NCI-H1436 (cell line): ENCODE results near the gene SMIM14.
"Not testable (repeated sequence)": the region's sequence is repeated elsewhere in the genome, so short reads cannot be mapped to it uniquely, and the experiment has no call there.

Source experiments
- DNase-seq: peaks from one replicate; lab custom pipeline; 2025; lab: John Stamatoyannopoulos, UW

Gene SMIM14

DNA sequence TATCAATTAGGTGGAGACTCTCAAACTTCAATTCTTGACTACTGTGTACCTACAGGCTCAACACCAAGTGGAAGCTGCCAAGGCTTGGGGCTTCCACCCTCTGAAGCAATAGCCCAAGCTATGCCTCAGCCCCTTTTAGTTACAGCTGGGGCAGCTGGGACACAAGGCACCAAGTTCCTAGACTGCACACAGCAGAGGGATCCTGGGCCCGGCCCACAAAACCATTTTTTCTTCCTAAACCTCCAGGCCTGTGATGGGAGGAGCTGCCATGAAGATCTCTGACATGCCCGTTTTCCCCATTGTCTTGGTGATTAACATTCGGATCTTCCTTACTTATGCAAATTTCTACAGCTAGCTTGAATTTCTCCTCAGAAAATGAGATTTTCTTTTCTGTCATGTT, 108.0 kb downstream of the SMIM14 start:
- no peak for DNase-seq

DNA sequence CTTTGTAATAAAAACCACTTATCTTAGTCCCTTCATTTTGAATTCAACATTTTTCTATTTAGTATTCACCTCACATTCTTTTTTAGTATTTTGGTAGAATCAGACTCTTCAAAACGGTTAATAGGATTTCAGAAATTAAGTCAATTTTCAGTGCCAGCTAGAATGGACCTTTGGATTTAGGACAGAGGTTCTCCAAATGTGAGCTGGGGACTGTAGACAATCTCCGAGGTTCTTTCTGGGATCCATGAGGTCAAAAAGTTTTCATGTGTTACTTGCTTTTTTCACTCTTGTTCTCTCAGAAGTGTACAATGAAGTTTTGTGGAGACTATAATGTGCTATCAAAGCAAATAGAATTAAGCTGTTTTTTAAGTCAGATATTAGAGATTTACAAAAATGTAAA, 109.1 kb downstream of the SMIM14 start:
- DNase-seq = no peak

DNA sequence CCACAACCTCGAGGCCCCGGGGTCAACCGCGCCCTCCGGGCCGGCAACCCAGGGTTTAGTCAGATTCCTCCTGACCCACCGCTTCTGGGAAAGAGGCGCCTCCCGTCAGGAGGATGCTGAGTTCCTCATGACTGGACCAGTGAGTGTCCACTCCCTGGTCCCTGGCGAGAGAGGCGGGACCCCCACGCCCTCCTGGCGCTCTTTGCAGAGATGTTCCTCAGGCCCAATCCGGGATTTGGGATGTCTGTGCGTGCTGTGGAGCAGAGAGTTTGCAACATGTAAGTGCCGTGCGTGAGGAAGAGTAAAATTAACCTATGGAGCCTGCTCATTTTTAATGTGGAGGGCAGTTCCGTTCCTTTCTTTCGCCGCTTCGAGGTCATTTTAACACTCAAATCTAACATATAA, 110.6 kb downstream of the SMIM14 start:
- no peak for DNase-seq

DNA sequence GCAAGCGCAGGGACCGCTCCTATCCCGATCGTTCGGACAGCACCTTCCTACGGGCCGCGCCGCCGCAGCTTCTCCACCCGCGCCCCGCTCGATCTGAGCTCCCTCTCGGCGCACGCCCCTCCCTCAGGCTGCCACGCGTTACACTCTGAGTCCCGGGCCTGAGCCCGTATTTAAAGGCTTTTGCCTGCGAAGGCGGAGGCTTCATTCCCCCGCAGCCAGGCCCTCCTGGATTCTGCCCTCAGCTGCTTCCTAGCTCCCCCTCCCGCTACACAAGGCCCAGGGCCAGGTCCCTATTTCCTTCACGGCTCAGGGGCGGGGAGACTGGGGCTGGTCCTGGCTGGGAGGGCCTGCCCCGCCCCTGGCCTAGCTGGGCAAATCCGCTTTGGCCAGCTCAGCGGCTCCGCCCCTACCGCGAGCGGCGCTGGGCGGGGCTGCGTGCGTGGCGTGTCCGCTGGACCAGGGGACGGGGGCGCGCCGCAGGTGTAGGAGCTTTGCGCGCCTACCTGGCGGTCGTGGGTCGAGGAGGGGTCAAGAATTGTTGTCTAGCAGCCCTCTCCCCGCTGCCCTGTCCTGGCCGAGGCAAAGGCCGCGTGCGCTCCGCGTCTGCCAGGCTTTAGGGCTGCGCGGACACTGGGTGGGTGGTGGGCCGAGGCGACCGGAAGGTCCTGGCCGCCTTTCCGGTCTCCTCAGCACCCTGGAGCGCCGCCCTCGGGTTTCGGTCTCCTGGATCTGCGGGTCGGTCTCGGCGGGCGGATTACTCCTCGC, 111.2 kb downstream of the SMIM14 start, which contains the start of gene UGDH:
Gene UGDH (minus strand): TSS at position 144 of the 765 bp plus-strand sequence. CDS start 5,927 bp downstream, outside the sequence.
- DNase-seq = peak; percentile 95

DNA sequence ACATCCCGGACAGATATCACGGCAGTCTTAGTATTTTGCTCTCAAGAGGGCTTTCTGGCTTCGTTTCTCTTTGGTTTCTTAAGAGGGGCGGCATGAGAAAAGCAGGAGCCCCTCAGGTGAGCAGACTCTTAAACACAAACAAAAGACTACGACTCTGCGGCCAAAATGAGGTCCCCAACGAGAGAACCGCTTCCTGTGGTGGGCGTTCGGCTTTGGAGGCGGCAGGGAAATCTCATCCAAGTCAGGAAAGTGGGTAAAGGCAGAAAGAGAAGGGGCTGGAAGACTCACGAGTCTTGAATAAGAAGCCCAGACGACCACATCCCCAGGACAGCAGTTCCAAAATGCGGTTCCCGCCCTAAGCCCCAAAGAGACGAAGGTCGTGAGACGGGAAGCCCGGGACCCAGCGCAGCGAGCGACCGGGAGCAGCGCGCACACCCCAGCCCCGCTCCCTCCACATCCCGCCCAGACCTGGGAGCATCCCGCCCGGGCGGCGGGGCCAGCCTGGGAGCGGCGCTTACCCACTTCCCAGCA, 111.8 kb downstream of the SMIM14 start:
- no peak for DNase-seq

DNA sequence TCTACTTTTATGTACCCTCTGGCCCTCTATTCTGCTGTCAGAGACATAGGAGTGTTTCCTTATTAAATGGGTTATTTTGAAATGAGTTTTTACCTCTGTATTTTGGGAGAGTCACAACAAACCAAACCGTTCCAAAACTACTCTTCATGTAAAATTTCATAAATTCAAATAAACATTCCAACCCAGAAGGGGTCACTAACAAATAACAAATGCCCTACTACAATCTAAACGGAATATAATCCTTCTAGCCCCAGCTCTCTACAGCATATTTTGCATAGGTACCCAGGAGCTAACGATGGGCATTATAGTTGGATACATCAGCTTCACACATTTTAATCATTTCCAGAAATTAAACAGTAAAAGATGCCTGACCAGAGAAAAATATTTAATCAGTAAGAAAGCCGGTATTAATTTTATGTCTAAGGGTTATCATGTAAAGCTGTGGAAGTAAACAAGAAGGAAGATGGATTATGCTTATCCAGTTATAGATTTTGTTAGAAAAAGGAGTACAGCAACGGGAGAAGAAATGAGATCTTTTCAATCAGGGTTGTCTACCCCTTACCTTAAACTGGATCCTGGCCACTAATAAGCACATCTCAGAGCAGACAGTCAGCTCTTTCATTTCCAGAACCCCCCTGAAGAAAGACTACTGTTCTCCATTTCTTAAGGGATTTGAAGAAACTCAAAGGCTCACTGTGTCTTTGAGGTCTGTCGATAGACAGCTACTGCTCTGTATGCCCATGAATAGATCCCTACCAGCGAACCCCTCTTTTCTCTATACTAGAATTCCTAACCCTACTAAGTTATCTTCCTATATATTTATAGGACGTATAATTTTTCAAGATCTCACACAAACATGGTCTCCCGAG, 112.6 kb downstream of the SMIM14 start:
- no peak for DNase-seq

DNA sequence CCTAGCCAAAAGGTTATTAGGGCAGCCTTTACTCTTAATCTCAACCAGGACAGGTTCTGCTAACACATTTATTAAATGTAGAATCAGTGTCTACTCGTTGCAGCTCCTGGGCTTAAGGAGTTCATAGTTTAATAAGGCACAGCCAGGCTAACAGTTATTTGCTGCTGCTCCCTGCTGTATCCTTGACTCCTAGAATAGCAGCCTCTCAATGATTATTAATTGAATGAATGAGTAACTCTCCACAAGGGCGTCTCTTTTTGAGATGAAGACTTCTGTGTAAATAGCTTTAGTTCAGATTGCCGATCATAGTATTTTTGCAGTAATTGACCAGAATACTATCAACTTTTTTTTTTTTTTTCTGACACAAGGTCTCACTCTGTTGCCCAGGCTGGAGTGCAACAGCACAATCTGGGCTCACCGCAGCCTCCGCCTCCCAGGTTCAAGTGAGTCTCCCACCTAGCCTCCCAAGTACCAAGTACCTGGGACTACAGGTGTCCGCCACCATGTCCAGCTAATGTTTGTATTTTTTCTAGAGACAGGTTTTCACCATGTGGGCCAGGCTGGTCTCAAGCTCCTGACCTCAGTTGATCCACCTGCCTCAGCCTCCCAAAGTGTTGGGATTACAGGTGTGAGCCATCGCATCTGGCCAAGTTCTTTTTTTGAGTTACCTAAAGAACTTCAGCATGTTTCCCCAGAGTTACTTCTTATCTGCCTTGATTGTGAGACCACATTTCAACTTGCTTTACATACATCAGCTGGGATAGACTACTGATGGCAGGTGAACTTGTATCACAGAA, 114.3 kb downstream of the SMIM14 start:
- no peak for DNase-seq

DNA sequence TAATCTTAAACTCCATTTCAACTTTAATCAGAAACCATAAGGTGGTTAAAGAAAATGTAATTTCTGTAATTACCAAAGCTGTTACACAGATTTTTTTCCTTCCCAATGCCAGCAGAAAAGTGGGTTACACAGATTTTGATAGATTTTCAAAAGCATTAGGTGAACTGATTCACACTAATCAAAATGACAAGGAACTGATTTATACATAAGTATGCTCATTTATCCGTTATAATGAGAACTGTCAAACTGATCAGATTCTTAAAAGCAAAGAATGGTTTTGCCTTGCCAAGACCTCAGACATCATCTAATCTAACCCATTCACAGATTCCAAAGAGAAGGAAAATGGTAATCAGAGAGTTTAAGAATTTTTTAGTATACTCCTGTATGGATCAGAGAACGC, 116.6 kb downstream of the SMIM14 start:
- no peak for DNase-seq

DNA sequence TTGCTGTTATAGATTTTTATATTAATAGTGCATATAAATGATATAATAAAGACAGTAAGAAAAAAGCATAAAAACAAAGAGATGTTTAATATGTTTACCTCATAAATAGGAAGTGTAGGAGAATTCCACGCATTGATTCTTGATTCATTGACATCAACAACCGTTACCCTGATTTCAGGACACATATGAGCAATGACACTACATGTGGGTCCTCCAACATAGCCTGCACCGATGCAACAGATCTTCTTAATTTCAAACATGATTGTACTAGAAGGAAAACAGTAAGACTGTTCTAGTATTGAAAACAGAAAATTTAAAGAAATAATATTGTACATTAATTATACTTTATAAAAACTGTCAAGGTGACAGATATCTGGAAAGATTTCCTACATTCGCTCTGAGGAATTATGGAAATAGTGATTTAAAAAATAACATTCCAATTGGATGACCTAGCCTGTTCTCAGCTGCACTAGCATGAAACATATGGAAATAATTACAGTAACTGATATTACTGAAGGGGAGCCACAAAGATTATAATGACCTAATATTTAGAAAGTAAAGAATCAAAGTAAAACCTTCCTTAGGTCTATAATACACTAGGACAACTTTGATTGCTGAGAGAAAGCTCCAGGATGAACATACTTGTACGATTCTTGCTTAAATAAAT, 117.3 kb downstream of the SMIM14 start:
- no peak for DNase-seq

DNA sequence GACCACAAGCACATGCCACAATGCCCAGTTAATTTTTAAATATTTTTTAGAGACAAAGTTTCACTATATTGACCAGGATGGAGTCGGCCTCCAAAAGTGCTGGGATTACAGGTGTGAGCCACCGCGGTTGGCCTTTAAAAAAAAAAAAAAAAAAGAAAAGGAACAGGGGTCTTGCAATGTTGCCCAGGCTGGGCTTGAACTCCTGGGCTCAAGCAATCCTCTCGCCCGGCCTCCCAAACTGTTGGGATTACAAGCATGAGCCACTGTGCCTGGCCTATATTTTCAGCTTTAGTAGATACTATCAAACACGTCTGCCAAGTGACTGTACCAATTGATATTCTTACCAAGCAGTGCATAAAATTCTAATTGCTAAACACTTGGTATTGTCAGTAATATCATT, 120.2 kb downstream of the SMIM14 start:
- DNase-seq = no peak

DNA sequence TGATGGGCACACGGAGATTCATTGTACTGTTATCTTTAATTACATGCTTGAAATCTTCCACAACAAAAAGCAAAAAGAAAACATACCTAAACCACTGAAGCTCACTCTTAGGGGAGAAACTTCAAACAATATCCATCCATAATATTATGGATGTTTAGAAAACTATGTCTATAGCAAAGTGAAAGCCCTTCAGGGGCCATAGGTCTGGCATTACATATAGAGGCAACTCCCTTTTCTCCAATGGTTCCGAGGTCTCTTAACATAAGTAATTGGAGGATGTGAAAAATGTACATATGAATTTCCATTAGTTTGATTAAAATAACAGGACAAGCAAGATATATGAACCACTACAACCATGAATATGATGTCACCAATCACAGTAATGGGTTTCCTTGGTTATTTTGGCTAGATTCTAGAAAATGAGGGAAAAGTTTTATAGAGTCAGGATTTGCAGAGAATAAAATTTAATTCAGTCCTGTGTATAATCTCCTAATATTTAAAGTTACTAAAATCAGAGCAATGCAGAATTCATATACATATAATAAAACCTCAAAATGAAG, 122.2 kb downstream of the SMIM14 start:
- no peak for DNase-seq

DNA sequence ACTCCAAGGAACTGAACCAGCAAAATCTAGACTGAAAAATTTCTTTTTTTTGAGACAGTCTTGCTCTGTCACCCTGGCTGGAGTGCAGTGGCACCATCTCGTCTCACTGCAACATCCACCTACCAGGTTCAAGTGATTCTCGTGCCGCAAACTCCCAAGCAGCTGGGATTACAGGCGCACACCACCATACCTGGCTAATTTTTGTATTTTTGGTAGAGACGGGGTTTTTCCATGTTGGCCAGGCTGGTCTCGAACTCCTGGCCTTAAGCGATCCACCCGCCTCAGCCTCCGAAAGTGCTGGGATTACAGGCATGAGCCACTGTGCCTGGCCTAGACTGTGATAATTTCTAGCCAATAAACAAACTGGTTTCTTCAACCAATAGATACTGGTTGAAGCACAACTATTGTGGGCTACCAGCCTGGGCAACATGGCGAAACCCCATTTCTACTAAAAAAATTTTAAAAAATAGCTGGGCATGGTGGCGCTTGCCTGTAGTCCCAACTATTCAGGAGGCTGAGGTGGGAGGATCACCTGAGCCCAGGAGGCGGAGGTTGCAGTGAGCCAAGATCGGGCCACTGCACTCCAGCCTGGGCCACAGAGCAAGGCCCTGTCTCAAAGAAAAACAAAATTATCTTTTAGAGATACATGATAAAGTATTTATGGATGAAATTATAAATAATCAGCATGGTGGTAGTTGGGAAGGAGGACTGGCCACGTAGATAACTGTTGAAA, 122.8 kb downstream of the SMIM14 start:
- DNase-seq = not testable (repeated sequence)

DNA sequence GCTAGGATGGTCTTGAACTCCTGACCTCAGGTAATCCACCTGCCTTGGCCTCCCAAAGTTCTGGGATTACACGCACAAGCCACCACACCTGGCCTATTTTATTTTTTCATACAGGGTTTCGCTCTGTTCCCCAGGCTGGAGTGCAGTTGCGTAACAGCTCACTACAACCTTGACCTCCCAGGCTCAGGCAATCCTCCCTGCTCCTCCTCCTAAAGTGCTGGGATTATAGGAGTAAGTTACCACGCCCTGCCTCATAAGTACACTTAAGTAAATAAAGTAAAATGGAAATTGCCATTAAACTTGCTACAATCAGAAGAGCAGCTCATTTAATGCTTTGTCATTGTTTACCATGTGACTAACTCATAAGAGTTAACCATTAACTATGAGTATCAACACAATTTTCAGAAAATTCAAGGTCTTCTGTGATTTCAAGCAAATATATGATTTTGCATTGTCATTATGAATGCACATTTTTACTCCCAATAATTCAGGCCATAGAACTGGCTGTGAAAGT, 123.7 kb downstream of the SMIM14 start:
- no peak for DNase-seq

DNA sequence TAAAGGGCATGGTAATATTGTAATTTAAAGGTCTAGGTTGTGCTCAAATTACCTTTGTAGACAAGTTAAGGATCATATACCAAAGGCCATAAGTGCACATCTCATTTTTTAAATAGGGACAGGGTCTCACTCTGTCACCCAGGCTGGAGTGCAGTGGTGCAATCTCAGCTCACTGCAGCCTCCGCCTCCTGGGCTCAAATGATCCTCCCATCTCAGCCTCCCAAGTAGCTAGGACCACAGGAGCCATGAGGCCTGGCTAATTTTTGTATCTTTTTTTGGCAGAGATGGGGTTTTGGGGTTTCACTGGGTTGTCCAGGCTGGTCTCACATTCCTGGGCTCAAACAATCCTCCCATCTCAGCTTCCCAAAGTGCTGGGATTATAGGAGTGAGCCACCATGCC, 124.4 kb downstream of the SMIM14 start:
- not testable (repeated sequence) for DNase-seq

DNA sequence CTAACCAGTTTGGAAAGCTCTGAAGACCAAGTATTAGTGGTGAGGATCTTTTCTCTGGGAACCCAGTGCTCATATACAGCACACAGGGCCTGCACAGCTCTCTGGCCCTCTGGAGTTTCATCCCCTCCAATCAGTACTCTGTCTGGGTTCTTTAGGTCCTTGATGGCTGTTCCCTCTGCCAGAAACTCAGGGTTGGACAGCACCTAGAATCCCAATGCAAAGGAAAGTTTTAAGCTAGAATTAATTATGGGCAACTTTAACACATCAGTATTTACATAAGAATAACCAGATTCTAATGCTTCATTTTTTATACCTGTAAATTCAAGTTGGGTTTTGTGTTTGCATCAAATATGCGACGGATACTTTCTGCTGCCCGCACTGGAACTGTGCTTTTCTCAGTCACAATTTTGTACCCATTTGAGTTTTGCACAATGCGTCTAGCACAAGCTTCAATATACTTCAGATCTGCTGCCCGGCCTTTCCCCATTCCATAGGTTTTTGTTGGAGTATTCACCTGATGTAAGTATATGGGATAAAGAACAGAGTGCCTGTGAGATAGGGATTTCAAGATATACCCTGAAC, 128.2 kb downstream of the SMIM14 start:
- no peak for DNase-seq

DNA sequence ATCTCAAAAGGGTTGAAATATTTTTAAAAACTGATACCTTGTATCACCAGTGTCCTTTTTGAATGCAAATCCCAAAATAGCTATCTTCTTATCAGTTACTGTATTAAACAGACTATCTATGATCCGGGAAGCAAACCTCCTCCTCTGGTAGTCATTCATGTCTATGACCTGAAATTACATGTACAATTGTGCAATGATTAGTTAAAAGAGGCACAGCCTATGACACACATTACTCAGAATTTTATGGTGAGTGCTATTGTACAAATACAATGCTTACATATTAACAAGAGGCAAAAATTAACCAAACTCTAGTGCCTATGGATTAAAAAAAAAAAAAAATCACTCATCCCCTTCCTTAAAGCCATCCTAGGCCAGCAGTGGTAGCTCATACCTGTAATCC, 133.1 kb downstream of the SMIM14 start:
- DNase-seq = no peak

DNA sequence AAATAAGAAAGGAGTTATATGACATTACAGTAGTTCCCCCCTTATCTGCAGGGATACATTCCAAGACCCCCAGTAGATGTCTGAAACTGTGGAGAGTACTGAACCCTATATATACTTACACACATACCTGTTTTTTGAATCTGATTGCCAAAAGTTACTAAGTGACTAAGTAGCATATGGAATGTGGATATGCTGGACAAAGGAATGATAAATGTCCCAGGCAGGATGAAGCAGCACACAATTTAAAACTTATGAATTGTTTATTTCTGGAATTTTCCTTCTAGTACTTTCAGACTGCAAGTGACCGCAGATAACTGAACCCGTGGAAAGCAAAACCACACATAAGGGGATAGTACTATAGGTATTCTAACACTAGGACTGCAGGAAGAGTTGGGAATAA, 134.1 kb downstream of the SMIM14 start:
- DNase-seq = no peak

DNA sequence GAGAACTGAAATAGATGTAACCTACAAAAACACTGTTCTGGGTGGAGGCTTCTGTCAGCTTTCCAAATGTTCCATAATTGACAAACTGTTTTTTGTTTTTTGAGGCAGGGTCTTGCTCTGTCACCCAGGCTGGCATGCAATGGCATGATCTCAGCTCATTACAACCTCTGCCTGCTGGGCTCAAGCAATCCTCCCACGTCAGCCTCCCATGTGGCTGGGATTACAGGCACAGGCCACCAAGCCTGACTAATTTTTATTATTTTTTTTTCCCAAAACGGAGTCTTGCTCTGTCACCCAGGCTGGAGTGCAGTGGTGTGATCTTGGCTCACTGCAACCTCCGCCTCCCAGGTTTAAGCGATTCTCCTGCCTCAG, 136.0 kb downstream of the SMIM14 start:
- not testable (repeated sequence) for DNase-seq

DNA sequence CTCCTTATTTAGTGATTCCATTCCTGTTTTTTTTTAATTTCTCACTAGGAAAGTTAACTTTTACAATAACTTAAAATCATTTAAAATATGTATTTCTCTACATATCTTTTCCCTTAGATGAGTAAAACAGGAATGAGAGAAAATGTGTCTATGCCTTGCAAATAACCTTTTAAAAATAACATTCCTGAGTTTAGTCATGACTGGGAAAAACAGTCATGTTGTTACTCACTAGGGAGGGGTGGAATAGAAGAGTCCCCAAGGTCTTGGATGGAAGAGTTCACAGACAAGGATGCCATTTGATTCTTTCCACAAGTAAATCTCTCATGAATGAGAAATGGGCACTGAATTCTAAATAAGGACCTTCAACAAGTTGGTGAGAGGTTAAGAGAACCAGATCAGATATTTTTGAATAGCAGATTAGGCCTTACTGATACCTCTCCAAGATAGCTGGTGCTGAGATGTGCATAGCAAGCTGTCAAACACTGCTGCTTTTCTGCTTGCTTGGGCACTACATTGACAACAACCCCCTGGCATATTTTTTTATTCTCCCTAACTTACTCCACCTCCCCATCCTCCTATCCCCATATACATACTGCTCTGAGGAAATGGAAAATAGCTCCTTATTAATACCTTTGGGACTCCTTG, 136.5 kb downstream of the SMIM14 start:
- no peak for DNase-seq

DNA sequence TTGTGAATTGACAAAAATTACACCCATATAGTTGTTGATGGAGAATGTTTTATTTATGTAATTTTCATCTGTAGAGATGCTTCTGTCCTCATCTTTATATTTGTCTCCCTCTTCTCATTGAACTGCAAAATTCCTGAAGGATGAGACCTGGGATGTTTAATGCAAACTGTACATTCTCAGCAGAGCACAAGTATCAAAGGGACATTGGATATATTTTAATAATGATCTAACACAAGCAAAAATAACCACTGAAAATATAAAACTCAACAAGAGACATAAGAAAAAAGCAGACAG, 140.0 kb downstream of the SMIM14 start:
- no peak for DNase-seq
